HL-60 (cell line): Measurements from ENCODE around the gene BCAS3.

Experiments
- DNase-seq, 2 experiments: peaks; one replicate each; pipeline ENCODE4 v3.0.0-alpha.2; 2010 to 2020; ENCODE audit warnings: low read depth in 1 of 2, low spot score in 1 of 2
- H3K27ac ChIP-seq: fragments of 250-450 bp; sonication (Bioruptor Pico); replicated peaks from 2 replicates; pipeline ENCODE4 v1.5.1; 2020; ENCODE audit warnings: mild to moderate bottlenecking, moderate library complexity
- H3K27me3 ChIP-seq: fragments of 250-450 bp; sonication (Bioruptor Pico); 2 replicates; pipeline ENCODE4 v1.5.1; 2021; ENCODE audit warnings: mild to moderate bottlenecking, moderate library complexity; ENCODE audit not compliant: insufficient read depth, poor library complexity, severe bottlenecking
- H3K4me3 ChIP-seq: replicated peaks from 2 replicates; pipeline ENCODE4 v1.5.1; 2011; ENCODE audit warnings: mild to moderate bottlenecking, control low read depth, low read length; ENCODE audit not compliant: insufficient read depth
- CTCF ChIP-seq: IDR thresholded peaks from one replicate; pipeline ENCODE4 v1.5.1; 2011; ENCODE audit warnings: low read length, control low read depth, inconsistent platforms; ENCODE audit not compliant: insufficient read depth
- GABPA ChIP-seq: IDR thresholded peaks from 2 replicates; pipeline ENCODE4 v1.6.1; 2012; ENCODE audit warnings: low read depth
- POLR2AphosphoS5 ChIP-seq: IDR thresholded peaks from 2 replicates; pipeline ENCODE4 v1.6.1; 2012; ENCODE audit warnings: low read depth
- SPI1 ChIP-seq: IDR thresholded peaks from 2 replicates; pipeline ENCODE4 v1.6.1; 2012; ENCODE audit warnings: low read depth, mild to moderate bottlenecking, borderline replicate concordance
- TF ChIP-seq, protein P1 (sequence below): IDR thresholded peaks from 2 replicates; pipeline ENCODE4 v1.6.1; 2012; ENCODE audit warnings: low read depth; ENCODE audit not compliant: insufficient replicate concordance

Gene BCAS3

DNA sequence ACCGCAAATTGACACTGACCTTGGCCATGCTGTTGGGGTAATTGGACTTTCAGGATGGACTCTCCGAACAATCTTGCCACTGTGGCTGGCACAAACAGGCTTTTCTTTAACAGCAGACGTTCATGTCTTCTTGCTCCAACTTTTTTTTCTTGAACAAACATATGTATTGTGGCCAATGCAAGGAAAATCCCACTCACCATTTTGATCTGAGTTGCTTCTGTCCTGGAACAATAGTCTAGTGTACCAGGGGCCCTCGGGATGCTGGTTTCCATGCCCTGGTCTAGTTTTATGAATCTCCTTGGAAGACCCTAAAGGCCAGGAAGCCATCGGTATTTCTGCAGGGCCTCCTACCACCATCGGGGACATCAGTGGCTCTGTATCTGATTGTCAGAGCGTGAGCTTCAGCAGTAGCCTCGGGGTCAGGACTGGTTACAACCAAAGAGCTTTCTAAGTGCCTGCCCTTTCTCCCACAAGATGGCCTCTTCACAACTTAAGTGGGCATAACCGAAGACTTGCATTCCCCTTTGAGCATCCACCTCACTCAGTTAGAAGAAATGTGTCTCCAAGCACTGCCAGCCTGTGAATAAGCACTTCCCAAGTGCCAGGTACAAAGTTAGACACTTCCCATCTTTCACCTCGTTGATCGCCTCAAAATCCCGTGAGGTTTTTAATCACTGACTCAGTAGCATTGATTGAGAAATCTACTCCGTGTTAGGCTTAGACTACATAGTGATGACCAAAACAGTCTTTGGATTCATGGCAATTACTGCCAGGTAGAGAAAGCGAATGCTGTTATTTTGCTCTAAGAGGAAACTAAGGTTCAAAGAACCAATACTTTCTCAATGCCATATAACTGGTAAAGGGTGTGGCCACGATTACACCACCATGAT, 635.0 kb downstream of the BCAS3 start:
- DNase-seq: no peak

DNA sequence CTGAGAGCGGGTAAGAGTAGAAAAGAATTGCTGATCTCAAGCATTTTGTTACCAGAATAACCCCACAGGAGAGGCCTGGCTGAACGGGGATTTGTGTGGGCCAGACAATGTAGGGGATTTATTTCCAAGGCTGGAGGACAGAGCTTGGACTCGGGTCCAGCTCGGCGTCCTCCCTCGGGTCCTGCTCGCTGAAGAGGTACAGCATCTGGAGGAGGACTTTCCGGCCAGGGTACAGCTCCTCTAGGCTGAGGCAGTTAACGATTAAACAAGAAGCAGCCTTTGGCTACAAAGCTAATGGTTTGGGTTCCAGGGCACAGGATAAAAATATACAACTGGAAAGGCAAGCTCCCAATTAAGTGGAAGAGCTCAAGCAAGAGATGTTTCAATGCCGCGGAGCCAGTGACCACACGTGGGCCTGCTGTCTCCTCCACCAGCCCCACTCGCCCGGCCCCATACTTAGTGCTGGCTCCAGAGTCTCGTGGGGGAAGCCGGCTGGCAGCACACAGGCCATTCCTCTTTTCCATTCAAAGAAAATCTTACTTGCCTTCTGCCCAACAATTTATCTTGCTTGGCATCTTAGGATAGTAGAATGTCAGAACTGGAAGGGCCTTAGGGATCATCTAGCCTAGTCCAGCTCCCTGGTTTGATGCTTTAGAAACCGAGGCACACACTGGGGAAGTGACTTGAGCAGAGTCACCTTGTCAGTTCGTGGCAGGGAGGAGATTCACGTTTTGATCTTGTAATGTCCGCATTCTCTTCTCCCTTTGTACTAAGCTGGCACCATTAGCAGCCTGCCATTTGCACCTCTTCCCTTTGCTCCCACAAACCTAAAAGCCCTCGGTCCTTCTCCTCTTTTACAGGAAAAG, 636.0 kb downstream of the BCAS3 start:
- H3K4me3 ChIP-seq: no peak overlapping the region
- TF ChIP-seq, protein P1, sequence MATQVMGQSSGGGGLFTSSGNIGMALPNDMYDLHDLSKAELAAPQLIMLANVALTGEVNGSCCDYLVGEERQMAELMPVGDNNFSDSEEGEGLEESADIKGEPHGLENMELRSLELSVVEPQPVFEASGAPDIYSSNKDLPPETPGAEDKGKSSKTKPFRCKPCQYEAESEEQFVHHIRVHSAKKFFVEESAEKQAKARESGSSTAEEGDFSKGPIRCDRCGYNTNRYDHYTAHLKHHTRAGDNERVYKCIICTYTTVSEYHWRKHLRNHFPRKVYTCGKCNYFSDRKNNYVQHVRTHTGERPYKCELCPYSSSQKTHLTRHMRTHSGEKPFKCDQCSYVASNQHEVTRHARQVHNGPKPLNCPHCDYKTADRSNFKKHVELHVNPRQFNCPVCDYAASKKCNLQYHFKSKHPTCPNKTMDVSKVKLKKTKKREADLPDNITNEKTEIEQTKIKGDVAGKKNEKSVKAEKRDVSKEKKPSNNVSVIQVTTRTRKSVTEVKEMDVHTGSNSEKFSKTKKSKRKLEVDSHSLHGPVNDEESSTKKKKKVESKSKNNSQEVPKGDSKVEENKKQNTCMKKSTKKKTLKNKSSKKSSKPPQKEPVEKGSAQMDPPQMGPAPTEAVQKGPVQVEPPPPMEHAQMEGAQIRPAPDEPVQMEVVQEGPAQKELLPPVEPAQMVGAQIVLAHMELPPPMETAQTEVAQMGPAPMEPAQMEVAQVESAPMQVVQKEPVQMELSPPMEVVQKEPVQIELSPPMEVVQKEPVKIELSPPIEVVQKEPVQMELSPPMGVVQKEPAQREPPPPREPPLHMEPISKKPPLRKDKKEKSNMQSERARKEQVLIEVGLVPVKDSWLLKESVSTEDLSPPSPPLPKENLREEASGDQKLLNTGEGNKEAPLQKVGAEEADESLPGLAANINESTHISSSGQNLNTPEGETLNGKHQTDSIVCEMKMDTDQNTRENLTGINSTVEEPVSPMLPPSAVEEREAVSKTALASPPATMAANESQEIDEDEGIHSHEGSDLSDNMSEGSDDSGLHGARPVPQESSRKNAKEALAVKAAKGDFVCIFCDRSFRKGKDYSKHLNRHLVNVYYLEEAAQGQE: no peak
- TF ChIP-seq GABPA (no peak), CTCF (no peak), POLR2AphosphoS5 (no peak), SPI1 (no peak)
- DNase-seq: no peak
- H3K27me3 ChIP-seq: no peaks in the 10 kb centered on the region
- H3K27ac ChIP-seq: no peak overlapping the region

More for the DNA sequence above, 635.0 kb downstream of the BCAS3 start:
- no peak overlapping the region for H3K27ac ChIP-seq
- H3K4me3 ChIP-seq: no peak overlapping the region
- TF ChIP-seq SPI1 (no peak), POLR2AphosphoS5 (no peak), CTCF (no peak), GABPA (no peak)
- TF ChIP-seq, protein P1: no peak
- no peaks in the 10 kb centered on the region for H3K27me3 ChIP-seq

DNA sequence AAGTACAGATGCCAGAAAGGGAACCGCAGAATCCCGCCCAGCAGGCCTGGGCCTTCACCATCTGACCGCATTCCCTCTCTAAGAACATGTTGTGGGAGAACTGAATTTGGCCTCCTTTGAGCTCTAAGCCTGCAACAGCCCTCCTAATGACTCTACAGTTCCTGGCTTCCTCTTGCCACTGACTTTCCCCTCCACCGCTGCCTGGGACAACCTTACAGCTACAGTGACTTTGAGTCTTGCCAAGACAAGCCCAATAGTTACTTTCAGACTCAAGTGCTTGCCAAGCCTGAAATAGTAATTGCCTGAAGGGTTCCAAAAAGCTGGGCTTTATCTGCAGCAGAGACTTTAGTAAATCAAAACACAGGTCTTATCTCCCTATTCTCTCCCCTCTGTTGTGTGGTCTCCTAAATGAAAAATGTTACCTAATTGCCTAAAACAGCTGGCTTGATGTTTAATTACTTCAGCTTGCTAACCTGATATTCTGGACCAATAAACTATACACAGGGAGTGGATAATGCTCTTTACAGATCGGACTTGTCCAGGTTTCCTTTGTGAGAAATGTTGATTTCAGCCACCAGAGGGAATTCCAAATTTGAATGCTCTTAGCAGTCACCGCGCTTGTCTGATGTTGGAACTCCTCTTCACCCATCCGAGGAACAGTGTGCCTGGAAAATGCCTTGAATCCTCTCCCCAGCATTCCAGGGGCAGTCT, 636.9 kb downstream of the BCAS3 start:
- no peak overlapping the region for H3K4me3 ChIP-seq
- no peaks in the 10 kb centered on the region for H3K27me3 ChIP-seq
- no peak for TF ChIP-seq GABPA
- TF ChIP-seq, protein P1: no peak
- no peak for TF ChIP-seq CTCF
- TF ChIP-seq POLR2AphosphoS5: no peak
- TF ChIP-seq SPI1: no peak
- no peak overlapping the region for H3K27ac ChIP-seq
- DNase-seq: no peak
